HEK293 (cell line): ENCODE results near the gene PRODH2.

Experiments
- KLF10 ChIP-seq: fragments of 450-650 bp; IDR thresholded peaks from 2 replicates; pipeline ENCODE4 v1.5.1; 2018; ENCODE audit warnings: missing biosample characterization, mild to moderate bottlenecking, missing genetic modification characterization
- SP2 ChIP-seq: fragments of 450-650 bp; formaldehyde crosslinking; IDR thresholded peaks from 2 replicates; pipeline ENCODE4 v1.5.1; 2016; ENCODE audit warnings: missing biosample characterization, missing genetic modification characterization
- ZNF138 ChIP-seq: fragments of 450-650 bp; formaldehyde crosslinking; IDR thresholded peaks from 2 replicates; pipeline ENCODE4 v1.5.1; 2016; ENCODE audit warnings: missing biosample characterization, missing genetic modification characterization, borderline replicate concordance
- ZNF423 ChIP-seq: fragments of 450-650 bp; formaldehyde crosslinking; IDR thresholded peaks from 2 replicates; pipeline ENCODE4 v1.5.1; 2016; ENCODE audit warnings: missing biosample characterization, missing genetic modification characterization
- ZNF529 ChIP-seq: fragments of 450-650 bp; formaldehyde crosslinking; IDR thresholded peaks from 2 replicates; pipeline ENCODE4 v1.5.1; 2017; ENCODE audit warnings: missing genetic modification characterization, missing biosample characterization; ENCODE audit not compliant: insufficient replicate concordance
- TF ChIP-seq, protein P1 (sequence below): fragments of 450-650 bp; IDR thresholded peaks from 2 replicates; pipeline ENCODE4 v1.5.1; 2018; ENCODE audit warnings: missing biosample characterization, missing genetic modification characterization
- TF ChIP-seq, protein P2 (sequence below): fragments of 450-650 bp; formaldehyde crosslinking; IDR thresholded peaks from 2 replicates; pipeline ENCODE4 v1.5.1; 2016; ENCODE audit warnings: missing biosample characterization, missing genetic modification characterization
- TF ChIP-seq, protein P3 (sequence below): fragments of 450-650 bp; formaldehyde crosslinking; IDR thresholded peaks from 2 replicates; pipeline ENCODE4 v1.5.1; 2016; ENCODE audit warnings: missing biosample characterization, missing genetic modification characterization, borderline replicate concordance

DNA sequence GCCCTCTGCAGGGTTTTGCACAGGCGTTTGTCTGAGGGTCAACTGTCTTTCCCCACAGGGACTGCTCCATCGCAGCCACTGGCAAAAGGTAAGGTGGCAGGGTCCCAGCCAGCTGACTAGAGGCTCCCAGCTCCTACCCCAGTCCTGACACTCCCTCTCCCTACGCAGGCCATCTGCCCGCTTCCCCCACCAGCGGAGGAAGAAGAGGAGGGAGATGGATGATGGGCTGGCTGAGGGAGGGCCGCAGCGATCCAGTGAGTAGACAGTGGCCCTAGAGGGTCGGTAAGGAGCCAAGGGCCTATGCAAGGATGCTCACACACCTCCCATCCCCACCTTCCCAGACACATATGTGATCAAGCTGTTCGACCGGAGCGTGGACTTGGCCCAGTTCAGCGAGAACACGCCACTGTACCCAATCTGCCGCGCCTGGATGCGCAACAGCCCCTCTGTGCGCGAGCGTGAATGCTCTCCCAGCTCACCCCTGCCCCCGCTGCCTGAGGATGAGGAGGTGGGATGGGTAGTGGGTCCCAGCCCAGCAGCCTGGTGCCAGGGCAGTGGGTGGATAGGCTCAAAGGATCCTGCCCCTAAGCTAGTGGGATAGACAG, 59.8 kb downstream of the PRODH2 start:
- TF ChIP-seq, protein P1, sequence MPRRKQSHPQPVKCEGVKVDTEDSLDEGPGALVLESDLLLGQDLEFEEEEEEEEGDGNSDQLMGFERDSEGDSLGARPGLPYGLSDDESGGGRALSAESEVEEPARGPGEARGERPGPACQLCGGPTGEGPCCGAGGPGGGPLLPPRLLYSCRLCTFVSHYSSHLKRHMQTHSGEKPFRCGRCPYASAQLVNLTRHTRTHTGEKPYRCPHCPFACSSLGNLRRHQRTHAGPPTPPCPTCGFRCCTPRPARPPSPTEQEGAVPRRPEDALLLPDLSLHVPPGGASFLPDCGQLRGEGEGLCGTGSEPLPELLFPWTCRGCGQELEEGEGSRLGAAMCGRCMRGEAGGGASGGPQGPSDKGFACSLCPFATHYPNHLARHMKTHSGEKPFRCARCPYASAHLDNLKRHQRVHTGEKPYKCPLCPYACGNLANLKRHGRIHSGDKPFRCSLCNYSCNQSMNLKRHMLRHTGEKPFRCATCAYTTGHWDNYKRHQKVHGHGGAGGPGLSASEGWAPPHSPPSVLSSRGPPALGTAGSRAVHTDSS (tag by site-specific recombination), result no peak
- TF ChIP-seq, protein P2, sequence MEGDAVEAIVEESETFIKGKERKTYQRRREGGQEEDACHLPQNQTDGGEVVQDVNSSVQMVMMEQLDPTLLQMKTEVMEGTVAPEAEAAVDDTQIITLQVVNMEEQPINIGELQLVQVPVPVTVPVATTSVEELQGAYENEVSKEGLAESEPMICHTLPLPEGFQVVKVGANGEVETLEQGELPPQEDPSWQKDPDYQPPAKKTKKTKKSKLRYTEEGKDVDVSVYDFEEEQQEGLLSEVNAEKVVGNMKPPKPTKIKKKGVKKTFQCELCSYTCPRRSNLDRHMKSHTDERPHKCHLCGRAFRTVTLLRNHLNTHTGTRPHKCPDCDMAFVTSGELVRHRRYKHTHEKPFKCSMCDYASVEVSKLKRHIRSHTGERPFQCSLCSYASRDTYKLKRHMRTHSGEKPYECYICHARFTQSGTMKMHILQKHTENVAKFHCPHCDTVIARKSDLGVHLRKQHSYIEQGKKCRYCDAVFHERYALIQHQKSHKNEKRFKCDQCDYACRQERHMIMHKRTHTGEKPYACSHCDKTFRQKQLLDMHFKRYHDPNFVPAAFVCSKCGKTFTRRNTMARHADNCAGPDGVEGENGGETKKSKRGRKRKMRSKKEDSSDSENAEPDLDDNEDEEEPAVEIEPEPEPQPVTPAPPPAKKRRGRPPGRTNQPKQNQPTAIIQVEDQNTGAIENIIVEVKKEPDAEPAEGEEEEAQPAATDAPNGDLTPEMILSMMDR (tag by site-specific recombination), result no peak
- TF ChIP-seq, protein P3, sequence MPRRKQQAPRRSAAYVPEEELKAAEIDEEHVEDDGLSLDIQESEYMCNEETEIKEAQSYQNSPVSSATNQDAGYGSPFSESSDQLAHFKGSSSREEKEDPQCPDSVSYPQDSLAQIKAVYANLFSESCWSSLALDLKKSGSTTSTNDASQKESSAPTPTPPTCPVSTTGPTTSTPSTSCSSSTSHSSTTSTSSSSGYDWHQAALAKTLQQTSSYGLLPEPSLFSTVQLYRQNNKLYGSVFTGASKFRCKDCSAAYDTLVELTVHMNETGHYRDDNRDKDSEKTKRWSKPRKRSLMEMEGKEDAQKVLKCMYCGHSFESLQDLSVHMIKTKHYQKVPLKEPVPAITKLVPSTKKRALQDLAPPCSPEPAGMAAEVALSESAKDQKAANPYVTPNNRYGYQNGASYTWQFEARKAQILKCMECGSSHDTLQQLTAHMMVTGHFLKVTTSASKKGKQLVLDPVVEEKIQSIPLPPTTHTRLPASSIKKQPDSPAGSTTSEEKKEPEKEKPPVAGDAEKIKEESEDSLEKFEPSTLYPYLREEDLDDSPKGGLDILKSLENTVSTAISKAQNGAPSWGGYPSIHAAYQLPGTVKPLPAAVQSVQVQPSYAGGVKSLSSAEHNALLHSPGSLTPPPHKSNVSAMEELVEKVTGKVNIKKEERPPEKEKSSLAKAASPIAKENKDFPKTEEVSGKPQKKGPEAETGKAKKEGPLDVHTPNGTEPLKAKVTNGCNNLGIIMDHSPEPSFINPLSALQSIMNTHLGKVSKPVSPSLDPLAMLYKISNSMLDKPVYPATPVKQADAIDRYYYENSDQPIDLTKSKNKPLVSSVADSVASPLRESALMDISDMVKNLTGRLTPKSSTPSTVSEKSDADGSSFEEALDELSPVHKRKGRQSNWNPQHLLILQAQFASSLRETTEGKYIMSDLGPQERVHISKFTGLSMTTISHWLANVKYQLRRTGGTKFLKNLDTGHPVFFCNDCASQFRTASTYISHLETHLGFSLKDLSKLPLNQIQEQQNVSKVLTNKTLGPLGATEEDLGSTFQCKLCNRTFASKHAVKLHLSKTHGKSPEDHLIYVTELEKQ (tag by site-specific recombination), result no peak
- no peak for TF ChIP-seq ZNF529 (tag by site-specific recombination)
- TF ChIP-seq KLF10 (tag by site-specific recombination), result no peak
- TF ChIP-seq ZNF138, result no peak
- no peak for TF ChIP-seq SP2 (tag by site-specific recombination)
- TF ChIP-seq ZNF423 (tag by site-specific recombination), result no peak
